ENCODE data around the gene ARHGAP42.

ARHGAP42 gene

DNA sequence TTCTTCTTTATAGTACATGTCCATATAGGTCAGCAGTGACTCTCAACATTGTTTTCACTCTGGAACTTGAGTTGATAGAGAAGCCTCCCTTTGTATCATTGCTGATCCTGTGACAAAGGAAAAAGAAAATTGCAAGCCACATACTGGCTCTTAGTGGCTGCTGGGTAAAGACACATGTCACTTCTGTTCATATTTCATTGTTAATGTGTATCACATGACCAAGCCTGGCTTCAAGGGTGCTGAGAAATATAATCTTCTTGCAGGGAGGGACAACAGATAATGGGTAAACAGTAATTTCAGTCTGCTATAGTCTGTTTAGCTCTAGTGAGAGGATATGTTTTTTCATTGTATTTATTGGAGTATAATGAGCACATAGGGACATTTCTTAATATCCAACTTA lies 269.3 kb downstream of the ARHGAP42 start:
- no peak for DNase-seq

DNA sequence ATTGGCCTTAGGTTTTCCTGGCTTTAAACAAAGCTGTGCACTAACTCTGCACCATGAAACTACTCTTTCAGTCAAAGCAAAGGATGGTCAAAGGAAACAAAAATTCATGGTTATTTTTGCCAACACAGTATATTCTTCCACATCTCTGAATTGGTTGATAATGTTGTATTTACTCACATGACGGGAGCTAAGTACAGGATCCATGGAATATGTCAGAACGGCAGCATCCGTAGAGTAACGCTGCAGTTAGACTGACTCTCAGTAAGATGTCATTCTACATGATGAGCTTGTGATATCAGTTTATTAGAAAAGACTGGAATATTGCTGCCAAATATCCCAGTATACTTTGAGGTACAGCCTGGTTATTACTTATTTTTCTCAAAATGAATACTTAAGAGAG lies 270.4 kb downstream of the ARHGAP42 start:
- DNase-seq = no peak

DNA sequence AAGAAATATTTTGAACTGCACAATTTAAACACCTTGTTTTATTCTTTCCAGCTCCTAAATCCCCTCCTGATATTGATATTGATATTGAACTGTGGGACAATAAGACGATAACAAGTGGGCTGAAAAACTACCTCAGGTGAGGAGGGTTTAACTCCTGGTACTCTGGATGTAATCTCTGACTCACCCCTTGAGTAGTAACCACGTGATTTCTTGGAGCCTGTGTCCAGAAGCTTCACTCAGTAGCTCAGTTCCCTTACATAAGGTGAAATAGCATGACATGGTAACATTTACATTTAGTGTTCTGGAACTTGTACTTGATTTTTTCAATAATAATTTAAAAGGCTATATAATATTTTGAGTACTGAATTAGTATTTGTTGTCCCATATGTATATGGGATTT lies 274.5 kb downstream of the ARHGAP42 start:
- DNase-seq = no peak

DNA sequence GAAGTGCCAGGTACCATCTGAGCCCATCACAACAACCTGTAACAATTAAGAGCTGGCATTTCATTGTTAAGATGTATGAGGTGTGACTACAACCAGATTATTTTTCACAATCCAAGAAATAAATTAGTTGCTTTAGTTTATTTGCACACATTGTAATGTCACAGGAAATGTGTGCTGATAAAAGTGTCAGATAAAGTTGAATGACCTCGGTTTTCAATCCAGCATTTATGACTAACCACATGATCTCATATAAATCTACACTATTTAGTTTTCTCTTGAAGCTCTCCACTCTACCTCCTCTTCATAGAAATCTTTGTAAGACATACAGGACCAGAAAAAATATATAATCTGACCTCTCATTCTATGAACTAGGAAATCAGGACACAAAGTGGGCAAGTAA lies 276.3 kb downstream of the ARHGAP42 start:
- DNase-seq = no peak

DNA sequence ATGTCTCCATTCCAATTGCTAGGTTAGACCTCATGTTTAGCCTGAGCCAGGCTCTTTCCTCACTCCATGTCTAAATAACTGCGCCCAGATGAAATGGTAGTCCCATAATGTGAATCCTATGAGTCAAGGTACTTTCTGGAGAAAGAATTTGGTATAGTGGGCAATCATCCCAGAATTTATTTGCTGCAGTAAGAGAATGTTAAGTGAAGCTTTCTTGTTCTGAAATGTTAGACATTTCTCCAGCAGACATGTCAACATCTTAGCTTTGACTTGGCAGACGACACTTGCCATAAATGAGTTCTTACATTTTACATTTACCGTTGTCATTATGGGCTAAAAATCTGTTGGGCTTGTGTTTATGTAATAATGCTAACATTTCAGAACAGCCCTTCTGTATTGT lies 277.3 kb downstream of the ARHGAP42 start:
- no peak for DNase-seq

DNA sequence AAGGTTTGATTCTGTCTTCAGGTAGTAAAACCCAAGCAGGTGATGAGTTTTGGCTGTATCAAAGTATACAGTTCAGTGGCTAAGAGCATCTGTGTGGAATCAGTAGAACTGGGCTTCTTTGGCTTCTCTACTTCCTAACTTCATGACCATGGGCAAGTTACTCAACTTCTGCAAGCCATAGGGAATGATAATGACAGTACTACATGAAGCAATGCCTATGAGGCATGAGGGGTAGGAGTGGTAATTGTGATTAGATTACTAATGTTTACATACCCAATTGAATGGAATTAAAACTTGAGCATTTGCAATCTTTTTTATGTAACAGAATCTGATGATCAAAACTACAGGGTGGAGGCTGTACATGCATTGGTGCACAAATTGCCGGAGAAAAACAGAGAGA lies 278.3 kb downstream of the ARHGAP42 start:
- DNase-seq = no peak

DNA sequence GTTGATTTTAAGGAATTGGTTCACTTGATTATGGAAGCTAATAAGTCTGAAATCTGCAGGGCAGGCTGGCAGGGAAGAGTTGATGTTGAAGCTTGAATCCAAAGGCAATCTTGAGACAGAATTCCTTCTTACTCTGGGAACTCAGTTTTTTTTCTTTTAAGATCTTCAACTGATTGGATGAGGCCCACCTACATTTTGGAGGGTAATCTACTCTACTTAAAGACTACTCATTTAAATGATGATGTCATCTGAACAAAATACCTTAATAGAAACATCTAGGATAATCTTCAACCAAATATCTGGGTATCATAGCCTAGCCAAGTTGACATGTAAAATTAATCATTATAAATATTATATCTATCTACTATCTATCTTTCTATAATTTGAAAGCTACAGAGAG lies 279.3 kb downstream of the ARHGAP42 start:
- no peak for DNase-seq

DNA sequence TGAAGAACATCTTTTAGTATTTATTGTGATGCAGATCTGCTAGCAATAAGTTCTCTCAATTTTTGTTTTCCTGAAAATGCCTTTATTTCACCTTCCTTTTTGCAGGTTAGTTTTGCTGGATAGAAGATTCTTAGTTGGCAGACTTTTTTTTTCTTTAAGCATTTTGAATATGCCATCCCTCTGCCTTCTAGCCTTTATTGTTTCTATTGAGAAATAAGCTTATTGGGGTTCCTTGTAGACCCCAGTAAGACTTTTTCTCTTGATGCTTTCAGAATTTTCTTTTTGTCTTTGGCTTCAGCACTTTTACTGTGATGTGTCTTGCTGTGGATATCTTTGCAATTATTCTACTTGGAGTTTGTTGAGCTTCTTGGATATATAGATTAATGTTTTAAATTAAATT lies 281.9 kb downstream of the ARHGAP42 start:
- DNase-seq = no peak

DNA sequence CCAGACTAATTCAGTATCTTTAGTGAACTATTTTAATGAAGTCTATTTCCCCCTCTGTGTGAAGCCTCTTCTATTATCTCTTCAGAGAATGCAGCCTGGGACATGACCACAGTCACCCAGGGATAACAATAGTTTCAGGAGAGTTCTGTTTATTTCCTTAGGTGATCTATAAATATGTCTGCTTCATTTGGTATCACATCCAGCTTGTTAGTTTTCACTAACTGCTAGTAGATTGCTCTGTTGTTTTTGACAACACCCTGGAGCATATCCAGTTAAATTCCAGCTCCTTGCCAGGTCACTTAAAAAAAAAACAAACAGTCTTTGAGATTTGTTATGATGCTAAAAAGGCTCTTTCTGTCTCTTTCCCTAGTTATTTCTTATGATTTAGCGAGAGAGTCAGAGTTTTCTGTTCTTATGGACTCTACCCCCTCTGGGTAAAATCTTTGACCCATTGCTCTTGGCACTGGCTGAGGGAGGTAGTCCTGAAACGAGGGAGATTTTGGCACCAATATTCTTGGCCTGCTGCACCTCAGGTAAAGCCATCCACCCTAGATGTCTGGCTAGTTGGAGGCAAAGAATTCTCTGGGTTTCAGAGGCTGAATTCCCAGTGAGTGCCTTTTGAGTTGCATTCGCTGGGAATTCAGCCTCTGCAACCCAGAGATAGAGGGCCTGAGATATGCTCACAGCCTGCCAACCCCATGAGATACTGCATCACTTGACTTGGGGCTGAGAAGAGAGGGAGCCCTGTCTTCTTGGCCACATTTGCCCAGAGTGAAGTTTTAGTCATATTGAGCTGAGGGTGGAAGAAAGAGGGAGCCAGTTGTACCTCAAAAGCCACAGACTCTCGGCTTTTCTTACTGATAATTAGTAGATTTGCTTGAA lies 283.4 kb downstream of the ARHGAP42 start:
- no peak for DNase-seq

DNA sequence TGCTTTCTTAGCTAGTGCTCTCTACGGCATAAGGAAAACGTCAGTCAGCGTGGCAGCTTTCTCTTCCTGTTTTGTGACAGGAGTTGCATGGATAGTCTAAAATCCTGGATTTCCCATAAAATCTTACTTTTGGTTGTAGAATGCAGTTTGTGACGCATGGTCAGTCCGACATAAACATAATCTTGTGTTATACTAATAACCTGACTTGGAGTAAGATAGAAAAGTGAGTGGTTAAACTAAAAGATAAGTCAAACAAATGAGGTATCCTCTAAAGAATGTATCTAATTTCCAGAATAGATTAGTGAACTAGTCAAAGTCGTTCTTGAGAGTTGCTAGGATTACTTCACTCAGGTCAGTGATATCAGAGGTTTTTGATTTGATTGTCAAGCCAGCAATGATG lies 285.0 kb downstream of the ARHGAP42 start:
- DNase-seq = no peak

DNA sequence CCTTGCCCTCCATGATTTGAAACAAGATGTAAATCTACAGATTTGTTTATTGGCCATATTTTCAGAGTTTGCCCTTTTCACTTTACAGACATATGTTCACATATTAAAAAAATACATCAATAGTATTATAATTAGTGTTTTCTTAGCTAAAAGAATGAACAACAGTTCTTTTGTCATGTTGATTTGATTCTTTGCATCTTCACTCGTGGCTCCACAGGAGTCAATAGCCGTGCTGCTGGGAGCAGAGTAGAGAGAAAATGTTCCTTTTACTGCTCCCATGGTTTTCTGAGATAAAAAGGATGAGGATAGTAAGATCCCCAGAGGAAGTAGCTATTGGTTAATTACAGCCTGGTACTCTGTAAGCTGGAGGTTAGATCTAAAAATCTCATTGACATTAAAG lies 291.4 kb downstream of the ARHGAP42 start:
- DNase-seq = no peak

DNA sequence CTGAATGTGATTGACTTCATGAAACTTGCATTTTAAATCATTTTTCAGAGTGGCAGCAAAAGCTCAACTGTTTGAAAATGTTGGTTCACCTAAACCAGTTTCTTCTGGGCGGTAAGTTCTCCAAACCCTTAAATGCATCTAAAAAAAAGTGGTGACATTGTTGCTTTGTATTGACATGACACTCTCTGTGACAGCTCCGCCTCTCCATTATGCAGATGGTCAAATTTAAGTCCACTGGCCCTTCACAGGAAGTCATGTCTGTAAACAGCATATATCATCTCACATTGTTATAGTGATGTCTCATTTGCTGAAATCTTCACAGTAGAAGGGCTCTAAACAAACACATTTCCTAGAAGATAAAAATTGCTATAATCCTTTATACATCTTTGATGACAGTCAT lies 291.9 kb downstream of the ARHGAP42 start:
- DNase-seq = no peak

DNA sequence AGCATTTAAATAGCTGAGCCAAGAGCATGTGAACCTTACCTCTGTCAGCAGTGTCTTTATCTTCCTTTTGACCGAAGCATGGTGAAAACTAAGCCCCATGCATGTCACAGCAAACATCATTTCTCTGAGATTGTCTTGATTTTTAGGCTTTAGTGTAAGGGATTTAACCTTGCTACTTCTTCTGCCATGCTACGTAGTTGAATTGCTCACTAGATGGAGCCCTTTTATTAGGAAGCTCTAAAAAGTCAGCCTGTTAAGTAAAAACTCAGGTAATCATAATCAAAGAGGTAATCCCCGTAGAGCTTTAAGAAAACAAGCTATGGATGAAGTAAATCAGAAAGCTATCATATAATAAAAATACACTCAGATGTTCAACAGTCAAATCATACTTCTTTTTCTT lies 293.1 kb downstream of the ARHGAP42 start:
- no peak for DNase-seq

DNA sequence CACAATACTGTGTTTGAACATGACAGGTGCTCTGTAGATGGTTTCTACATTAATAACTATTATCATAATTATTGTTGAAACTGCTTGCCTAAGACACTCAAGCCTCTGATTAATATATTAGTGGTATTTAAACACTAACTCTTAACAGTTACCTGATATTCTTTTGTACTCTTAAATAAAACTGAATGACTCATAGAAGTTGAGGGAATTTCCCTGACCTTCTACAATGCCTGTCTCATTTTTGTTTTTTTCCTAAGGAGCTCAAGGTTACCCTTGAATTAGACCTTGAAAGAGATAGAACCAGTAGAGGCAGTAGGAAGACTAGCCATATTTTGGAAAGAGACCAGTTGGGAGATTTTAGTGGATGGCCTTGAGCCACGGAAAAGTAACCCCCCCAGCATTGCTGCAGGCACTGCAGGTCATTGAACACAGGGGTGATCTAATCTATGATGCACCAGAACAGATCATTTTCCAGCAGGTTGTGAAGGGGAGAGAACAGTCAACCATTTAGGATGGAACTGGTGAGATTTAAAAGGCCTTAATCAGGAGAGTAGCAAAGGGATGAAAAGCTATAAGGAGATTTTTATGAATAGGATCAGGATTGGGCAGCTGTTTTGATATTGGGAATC lies 294.2 kb downstream of the ARHGAP42 start:
- no peak for DNase-seq

DNA sequence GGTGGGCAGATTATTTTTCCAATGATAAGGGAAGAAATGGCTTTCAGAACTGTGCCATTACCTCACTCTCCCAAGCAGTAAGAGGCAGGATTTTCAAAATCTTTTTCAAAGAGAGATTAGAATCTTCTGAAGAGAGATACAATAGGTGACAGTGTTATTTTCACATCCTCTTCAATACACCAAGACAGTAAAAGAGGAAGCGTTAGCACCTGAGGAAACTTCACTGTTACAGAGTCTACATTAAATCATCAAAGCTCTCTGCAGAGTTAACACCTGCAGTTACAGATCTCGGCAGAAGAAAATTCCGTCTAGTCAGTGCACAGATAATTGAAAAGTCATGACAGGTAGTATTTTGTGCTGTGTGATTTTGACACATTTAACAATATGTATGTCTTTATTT lies 297.6 kb downstream of the ARHGAP42 start:
- DNase-seq = no peak

DNA sequence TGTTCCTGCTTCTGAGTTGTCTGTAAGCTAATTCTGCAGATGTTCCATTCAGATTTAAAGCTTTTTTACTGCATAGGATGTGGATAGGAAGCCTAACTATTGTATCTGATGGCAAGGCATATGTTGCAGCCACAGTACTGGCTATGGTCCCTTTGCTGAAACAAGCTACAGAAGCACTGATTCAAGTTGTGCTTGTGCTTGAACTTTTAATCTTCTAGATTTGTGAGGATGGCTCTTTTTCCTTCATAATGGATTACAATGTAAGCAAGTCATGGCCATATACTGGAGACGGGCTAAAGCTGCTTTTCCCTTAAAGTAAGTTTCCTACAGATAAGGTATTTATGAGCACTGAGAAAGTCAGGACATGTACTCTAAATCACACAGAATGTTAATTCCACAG lies 303.8 kb downstream of the ARHGAP42 start:
- no peak for DNase-seq

DNA sequence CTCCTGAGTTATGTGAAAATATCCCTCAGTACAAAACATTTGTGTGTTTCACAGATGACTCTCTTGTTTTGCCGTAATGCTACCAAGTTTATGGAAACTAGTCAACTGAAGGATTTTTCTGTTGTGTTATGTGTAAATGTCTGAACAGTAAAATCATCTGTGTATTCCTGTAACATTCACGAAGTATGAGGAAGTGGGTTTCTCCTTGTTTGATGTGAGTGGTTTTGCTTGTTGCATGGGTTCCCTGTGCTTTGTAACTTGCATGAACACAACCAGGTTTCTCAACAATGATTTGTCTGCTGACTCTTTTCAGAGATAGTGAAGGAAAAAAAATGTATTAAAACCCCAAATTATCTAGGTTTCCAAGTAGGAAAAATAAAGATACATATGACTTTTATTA lies 304.5 kb downstream of the ARHGAP42 start:
- DNase-seq = no peak

DNA sequence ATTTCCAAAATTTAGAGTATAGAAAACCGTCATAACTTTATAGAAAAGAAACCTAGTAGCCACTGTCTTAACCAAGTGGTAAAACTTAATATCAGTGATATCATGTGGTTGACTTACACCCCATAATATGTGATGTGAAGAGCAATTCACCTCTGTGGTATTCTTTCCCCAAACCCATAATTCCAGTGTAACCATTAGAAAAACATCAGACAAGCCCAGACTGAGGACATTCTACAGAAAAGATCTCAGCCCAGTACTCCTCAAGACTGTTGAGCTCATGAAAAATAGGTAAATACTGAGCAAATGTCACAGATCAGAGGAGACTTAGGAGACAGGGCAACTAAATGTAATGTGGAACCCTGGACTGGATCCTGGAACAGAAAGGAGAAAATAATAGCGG lies 307.9 kb downstream of the ARHGAP42 start:
- no peak for DNase-seq

DNA sequence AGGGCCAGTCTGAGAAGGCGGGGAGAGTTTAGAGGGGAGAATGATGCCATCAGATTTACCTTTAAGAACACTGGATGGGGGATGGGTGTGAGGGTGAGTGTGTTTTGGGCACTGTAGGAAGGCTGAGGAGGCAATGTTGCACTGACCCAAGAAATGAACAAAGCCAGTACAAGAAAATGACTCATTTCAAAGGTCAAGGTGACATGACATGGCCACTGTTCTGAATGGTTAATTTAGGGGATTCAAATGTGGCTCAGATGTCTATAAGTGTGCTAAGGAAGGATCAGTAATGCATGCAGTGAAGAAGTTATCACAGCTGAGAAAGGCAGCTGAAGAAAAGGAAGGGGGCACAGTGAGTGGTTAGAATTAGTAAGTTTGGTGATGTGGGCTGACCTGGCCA lies 312.7 kb downstream of the ARHGAP42 start:
- DNase-seq = no peak

DNA sequence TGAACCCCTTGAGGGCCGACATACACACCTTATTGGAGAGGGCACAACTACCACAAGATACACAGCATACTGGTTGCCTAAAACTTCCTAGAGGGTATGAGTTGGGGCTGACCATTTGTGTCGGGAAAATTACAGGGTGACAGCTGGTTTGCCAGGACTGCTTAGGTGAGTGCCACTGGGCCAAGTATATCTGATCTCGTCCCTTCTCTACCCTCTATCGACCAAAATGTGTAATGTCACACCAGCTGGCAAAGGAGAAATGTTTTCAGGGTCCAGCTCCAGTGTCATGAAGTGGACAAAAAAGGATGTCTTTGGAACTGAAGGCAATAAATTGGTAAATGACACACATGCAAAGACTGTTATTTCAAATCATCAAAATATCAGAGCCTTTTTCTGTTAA lies 316.4 kb downstream of the ARHGAP42 start:
- DNase-seq = no peak

DNA sequence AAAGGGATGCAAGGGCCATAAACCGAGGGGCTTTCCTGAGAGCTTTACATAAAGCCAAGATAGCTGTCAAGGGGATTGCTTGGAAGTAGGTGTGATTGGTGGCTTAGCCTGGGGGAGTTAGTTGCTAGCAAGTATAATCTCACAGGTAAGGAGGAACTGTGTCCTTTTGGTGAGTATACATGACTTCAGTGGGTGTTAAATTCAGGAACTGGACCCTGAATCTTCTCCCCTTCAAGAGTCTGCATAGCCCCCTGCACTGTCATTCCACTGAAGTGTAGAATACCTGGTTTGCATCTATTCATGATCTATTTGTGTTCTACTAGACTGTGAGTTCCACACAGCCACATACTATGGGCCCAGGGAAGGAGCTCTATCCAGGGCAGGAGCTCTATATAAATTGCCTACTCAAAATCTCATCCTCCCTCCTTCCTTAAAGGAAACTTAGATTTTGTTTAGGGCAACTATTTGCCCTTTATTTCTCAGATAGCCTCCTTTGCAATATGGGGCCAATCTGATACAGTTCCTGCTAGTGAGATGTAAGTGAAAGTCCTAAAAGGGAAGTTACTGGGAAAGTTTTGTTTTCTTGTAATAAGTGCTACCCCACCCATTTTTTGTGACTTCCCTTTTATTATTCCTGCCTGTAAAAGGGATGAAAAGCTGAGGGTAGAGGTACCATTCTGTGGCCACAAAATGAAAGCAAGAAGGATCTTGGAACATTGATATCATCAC lies 322.0 kb downstream of the ARHGAP42 start:
- DNase-seq = no peak

DNA sequence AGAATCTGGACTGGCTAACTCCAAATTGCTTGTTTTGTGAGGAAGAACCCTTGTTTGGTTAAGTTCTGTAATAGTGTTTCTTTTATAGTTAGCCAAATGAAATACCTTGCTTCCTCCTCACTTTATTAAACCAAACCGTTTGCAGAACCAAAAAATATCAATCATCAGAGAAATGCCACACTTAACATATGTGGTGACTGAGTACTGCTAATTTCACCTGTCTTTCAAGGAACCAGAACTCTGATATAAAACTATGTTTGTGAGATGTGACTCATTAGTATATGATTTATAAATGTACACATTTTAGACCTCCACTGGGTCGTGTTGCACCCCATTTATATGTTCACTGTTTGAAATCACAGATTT lies 322.6 kb downstream of the ARHGAP42 start:
- no peak for DNase-seq

DNA sequence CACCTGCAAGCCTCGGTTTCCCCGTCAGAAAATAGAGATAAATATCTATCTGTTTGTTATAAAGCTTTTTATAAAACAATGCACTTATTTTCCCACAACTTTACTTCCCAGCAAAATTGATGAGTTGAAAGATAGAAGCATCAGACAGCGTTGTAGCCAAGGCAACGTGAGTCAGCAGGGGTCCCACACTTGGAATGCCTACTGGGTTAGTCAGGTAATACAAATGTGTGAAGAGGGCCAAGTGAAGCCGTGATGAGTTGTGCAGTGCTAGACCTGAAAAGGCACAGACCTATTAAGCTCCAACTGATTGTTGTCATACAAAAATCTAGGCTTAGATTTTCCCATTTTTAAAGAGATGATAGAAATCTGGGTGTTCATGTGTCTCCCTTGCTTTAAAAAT lies 323.8 kb downstream of the ARHGAP42 start:
- DNase-seq = no peak

Measured in anterior cingulate cortex (tissue), 58 donors.